OCI-LY3 (cell line): ENCODE measurements around the gene GPR156.
"Not testable (repeated sequence)": the region's sequence is repeated elsewhere in the genome, so short reads cannot be mapped to it uniquely, and the experiment has no call there.

Source experiments
- H2AFZ ChIP-seq: fragments of 200-600, 300-600 bp; shearing (Covaris generic); 2 replicates; pipeline ENCODE4 v1.6.0; 2014; ENCODE audit warnings: antibody characterized with exemption, low read depth, low read length
- H3K27ac ChIP-seq: fragments of 200-600, 300-600 bp; sonication (generic); 2 replicates; pipeline ENCODE4 v1.5.1; 2014; ENCODE audit warnings: mild to moderate bottlenecking, low read length, moderate library complexity, mixed read lengths
- H3K27me3 ChIP-seq: fragments of 200-600, 300-600 bp; sonication (generic); 2 replicates; pipeline ENCODE4 v1.6.1; 2014; ENCODE audit warnings: low read depth, low read length, mixed read lengths
- H3K36me3 ChIP-seq: fragments of 200-600, 300-600 bp; sonication (generic); replicated peaks from 2 replicates; pipeline ENCODE3; 2014; ENCODE audit warnings: low read depth, low read length, mixed read lengths
- H3K4me1 ChIP-seq: fragments of 300-600, 200-600 bp; sonication (generic); 2 replicates; pipeline ENCODE4 v1.6.1; 2014; ENCODE audit warnings: low read length, mixed read lengths
- H3K4me2 ChIP-seq: fragments of 200-600, 300-600 bp; sonication (generic); 2 replicates; pipeline ENCODE4 v1.6.1; 2014; ENCODE audit warnings: low read length, mixed read lengths
- H3K4me3 ChIP-seq: fragments of 300-600, 200-600 bp; sonication (generic); 2 replicates; pipeline ENCODE4 v1.5.1; 2014; ENCODE audit warnings: antibody characterized with exemption, mild to moderate bottlenecking, low read length, moderate library complexity
- H3K79me2 ChIP-seq: fragments of 300-600, 200-600 bp; shearing (Covaris generic); 2 replicates; pipeline ENCODE4 v1.6.1; 2014; ENCODE audit warnings: mild to moderate bottlenecking, low read length, mixed read lengths
- H3K9ac ChIP-seq: fragments of 300-600, 200-600 bp; shearing (Covaris generic); 2 replicates; pipeline ENCODE4 v1.6.0; 2014; ENCODE audit warnings: mild to moderate bottlenecking, low read length, moderate library complexity
- H3K9me3 ChIP-seq: fragments of 200-600, 300-600 bp; shearing (Covaris generic); 2 replicates; pipeline ENCODE4 v1.6.1; 2014; ENCODE audit warnings: low read length, mixed read lengths; ENCODE audit not compliant: insufficient read depth
- H4K20me1 ChIP-seq: fragments of 200-600, 300-600 bp; sonication (generic); 2 replicates; pipeline ENCODE4 v1.6.1; 2016; ENCODE audit warnings: low read length, mixed read lengths; ENCODE audit not compliant: insufficient read depth
- CTCF ChIP-seq: fragments of 200-600, 300-600 bp; sonication (generic); IDR thresholded peaks from 2 replicates; pipeline ENCODE4 v1.5.1; 2014; ENCODE audit warnings: antibody characterized with exemption, low read length, low read depth
- EZH2phosphoT487 ChIP-seq: fragments of 200-600 bp; shearing (Covaris generic); IDR thresholded peaks from 2 replicates; pipeline ENCODE4 v1.6.1; 2018; ENCODE audit warnings: antibody characterized with exemption, mixed run types, low read depth

The GPR156 gene

GRCh38 chr3:120218981-120219380 is 66.0 kb downstream of the GPR156 start:
- Histone ChIP-seq H3K4me1 (no peaks in the 10 kb centered on the region), H3K79me2 (no peaks in the 10 kb centered on the region), H3K27ac (no peak overlapping the region), H3K36me3 (no peaks in the 10 kb centered on the region), H2AFZ (no peak overlapping the region), H3K4me2 (no peak overlapping the region), H4K20me1 (no peaks in the 10 kb centered on the region), H3K27me3 (no peaks in the 10 kb centered on the region), H3K4me3 (no peak overlapping the region), H3K9me3 (no peaks in the 10 kb centered on the region), H3K9ac (no peak overlapping the region)
- TF ChIP-seq CTCF, result no peak
- TF ChIP-seq EZH2phosphoT487, result no peak

GRCh38 chr3:120216633-120217032 is 68.4 kb downstream of the GPR156 start:
- H3K4me1 ChIP-seq, H3K79me2 ChIP-seq, H3K36me3 ChIP-seq, H3K27me3 ChIP-seq, H3K4me3 ChIP-seq, H3K9ac ChIP-seq, H4K20me1 ChIP-seq, H3K4me2 ChIP-seq, H3K27ac ChIP-seq, H3K9me3 ChIP-seq, H2AFZ ChIP-seq: not testable (repeated sequence)

DNA sequence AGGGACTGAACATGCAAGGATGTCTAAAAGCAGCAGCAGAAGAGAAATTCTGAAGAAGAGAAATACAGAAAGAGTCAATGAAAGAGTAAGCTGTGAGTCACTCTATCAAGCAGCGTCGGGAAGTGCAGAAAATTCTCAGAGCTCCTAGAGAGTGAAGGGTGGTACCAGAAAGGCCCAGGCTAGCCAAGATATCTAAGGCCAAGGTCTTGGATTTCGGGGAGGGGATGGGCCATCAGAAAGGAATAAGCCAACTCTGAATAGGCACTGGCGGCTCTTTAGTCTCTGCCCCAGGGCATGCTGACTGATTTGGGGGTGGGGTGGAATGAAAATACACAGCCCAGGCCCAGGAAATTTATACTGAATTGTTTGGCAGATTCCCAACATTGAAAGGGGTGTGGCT is 70.8 kb downstream of the GPR156 start:
- Histone ChIP-seq H3K27me3 (no peaks in the 10 kb centered on the region), H3K4me3 (no peak overlapping the region), H3K9me3 (no peaks in the 10 kb centered on the region), H4K20me1 (no peaks in the 10 kb centered on the region), H3K9ac (no peak overlapping the region), H3K4me2 (no peak overlapping the region), H3K36me3 (no peaks in the 10 kb centered on the region), H3K4me1 (no peaks in the 10 kb centered on the region), H2AFZ (no peak overlapping the region), H3K79me2 (no peaks in the 10 kb centered on the region), H3K27ac (no peak overlapping the region)
- no peak for TF ChIP-seq EZH2phosphoT487
- TF ChIP-seq CTCF, result no peak

- Histone ChIP-seq H3K27me3 (no peaks in the 10 kb centered on the region), H3K9ac (no peak overlapping the region), H3K79me2 (no peaks in the 10 kb centered on the region), H3K9me3 (no peaks in the 10 kb centered on the region), H4K20me1 (no peaks in the 10 kb centered on the region), H2AFZ (no peak overlapping the region), H3K4me1 (no peaks in the 10 kb centered on the region), H3K36me3 (no peaks in the 10 kb centered on the region), H3K27ac (no peak overlapping the region), H3K4me3 (no peak overlapping the region), H3K4me2 (no peak overlapping the region)
- TF ChIP-seq EZH2phosphoT487 (no peak), CTCF (no peak)
These were observed 72.5 kb downstream of the GPR156 start for GRCh38 chr3:120212505-120212904.

DNA sequence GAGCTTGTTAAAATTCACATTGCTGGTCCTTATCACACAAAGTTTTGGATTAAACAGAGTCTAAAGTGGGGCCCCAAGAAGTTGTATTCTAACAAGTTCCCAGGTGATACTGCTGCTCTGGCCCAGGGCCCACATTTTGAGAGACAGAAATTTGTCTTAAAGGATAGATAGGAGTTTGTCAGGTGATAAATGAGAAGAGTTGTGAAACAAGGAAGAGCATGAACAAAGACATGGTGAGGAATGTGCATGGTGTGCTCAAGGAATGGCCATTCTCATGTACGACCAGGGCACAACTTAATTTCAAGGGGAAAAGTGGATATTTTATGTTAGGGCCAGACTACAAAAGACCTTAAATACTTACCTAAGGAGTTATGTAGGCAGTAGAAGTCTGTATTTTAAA is 75.6 kb downstream of the GPR156 start:
- Histone ChIP-seq H2AFZ (no peak overlapping the region), H3K4me2 (no peak overlapping the region), H3K27ac (no peak overlapping the region), H4K20me1 (no peaks in the 10 kb centered on the region), H3K4me1 (no peaks in the 10 kb centered on the region), H3K9ac (no peak overlapping the region), H3K9me3 (no peaks in the 10 kb centered on the region), H3K79me2 (no peaks in the 10 kb centered on the region), H3K36me3 (no peaks in the 10 kb centered on the region), H3K27me3 (no peaks in the 10 kb centered on the region), H3K4me3 (no peak overlapping the region)
- TF ChIP-seq CTCF (no peak), EZH2phosphoT487 (no peak)
